Hippocampal formation (tissue), 2 donors: ENCODE measurements around the gene AGPAT3.
"Not testable (repeated sequence)": the region's sequence is repeated elsewhere in the genome, so short reads cannot be mapped to it uniquely, and the experiment has no call there.

Source experiments
- DNase-seq, 2 donors: peaks; one replicate each; lab custom pipeline; 2025; lab: John Stamatoyannopoulos, UW

Gene AGPAT3

GRCh38 chr21:43884012-43884860 lies 19.2 kb downstream of the AGPAT3 start:
- DNase-seq, result no peak

- DNase-seq, result peak in 1 of 2 donors; percentile 19
Observed at GRCh38 chr21:43884861-43885417, 19.9 kb downstream of the AGPAT3 start.

GRCh38 chr21:43885721-43886120 lies 20.7 kb downstream of the AGPAT3 start:
- no peak for DNase-seq

- no peak for DNase-seq
Observed at GRCh38 chr21:43886565-43886964, 21.5 kb downstream of the AGPAT3 start.

- no peak for DNase-seq
Observed at GRCh38 chr21:43889069-43889468, 24.0 kb downstream of the AGPAT3 start.

GRCh38 chr21:43890042-43890441 lies 25.0 kb downstream of the AGPAT3 start:
- no peak for DNase-seq

- no peak for DNase-seq
Observed at GRCh38 chr21:43892334-43892733, 27.3 kb downstream of the AGPAT3 start.

- no peak for DNase-seq
Observed at GRCh38 chr21:43892984-43893535, 28.0 kb downstream of the AGPAT3 start.

GRCh38 chr21:43893536-43894205 lies 28.6 kb downstream of the AGPAT3 start:
- DNase-seq, result no peak

- DNase-seq, result no peak
Observed at GRCh38 chr21:43894206-43894577, 29.2 kb downstream of the AGPAT3 start.

- no peak for DNase-seq
Observed at GRCh38 chr21:43895196-43895595, 30.2 kb downstream of the AGPAT3 start.

- not testable (repeated sequence) for DNase-seq
Observed at GRCh38 chr21:43896696-43897299, 31.8 kb downstream of the AGPAT3 start.

GRCh38 chr21:43899307-43900077 lies 34.5 kb downstream of the AGPAT3 start:
- DNase-seq, result no peak

- DNase-seq, result no peak
Observed at GRCh38 chr21:43900078-43900385, 35.0 kb downstream of the AGPAT3 start.

GRCh38 chr21:43900690-43901089 lies 35.7 kb downstream of the AGPAT3 start:
- DNase-seq, result no peak

GRCh38 chr21:43902441-43902840 lies 37.4 kb downstream of the AGPAT3 start:
- no peak for DNase-seq

- DNase-seq, result no peak
Observed at GRCh38 chr21:43903451-43904091, 38.5 kb downstream of the AGPAT3 start.

- DNase-seq, result no peak
Observed at GRCh38 chr21:43904331-43904781, 39.3 kb downstream of the AGPAT3 start.

GRCh38 chr21:43905726-43906455 lies 40.9 kb downstream of the AGPAT3 start:
- DNase-seq, result no peak

GRCh38 chr21:43906585-43907370 lies 41.8 kb downstream of the AGPAT3 start:
- DNase-seq, result no peak
